Nephron (organoid): ENCODE results near the gene RAB14.
A peak's percentile ranks its signal among the peaks of the same experiment; 100 is the strongest.

Experiments used
- H3K27ac Mint-ChIP-seq, 3 experiments: 2 replicates each; pipeline ENCODE4 v1.8.0; 2020; ENCODE audit warnings: mixed read lengths in 3 of 3, mild to moderate bottlenecking in 2 of 3, moderate library complexity in 1 of 3
- H3K27me3 Mint-ChIP-seq: 2 replicates; pipeline ENCODE4 v1.8.0; 2021; ENCODE audit warnings: low read depth, mild to moderate bottlenecking, moderate library complexity, mixed read lengths
- H3K36me3 Mint-ChIP-seq: 2 replicates; pipeline ENCODE4 v1.8.0; 2020; ENCODE audit warnings: low read depth, mixed read lengths
- H3K4me1 Mint-ChIP-seq: 2 replicates; pipeline ENCODE4 v1.8.0; 2020; ENCODE audit warnings: mixed read lengths
- H3K4me3 Mint-ChIP-seq, 3 experiments: 2 replicates each; pipeline ENCODE4 v1.8.0; 2020; ENCODE audit warnings: mild to moderate bottlenecking in 3 of 3, mixed read lengths in 3 of 3, moderate library complexity in 2 of 3
- H3K9me3 Mint-ChIP-seq: 2 replicates; pipeline ENCODE4 v1.8.0; 2020; ENCODE audit warnings: mixed read lengths
- TF ChIP-seq, protein P1 (sequence below), 3 experiments: fragments of 200-600 bp; sonication (generic); IDR thresholded peaks; one replicate each; pipeline ENCODE4 v1.5.0; 2021; ENCODE audit warnings: antibody characterized with exemption in 3 of 3; ENCODE audit not compliant: unreplicated experiment in 3 of 3

The RAB14 gene

GRCh38 chr9:121240472-121241135, 38.9 kb upstream of the RAB14 start:
- Mint-ChIP-seq H3K9me3 (peaks cover 9% of the 10 kb centered on the region), H3K27ac (peak overlapping the region in 2 of 3 experiments; percentile 15 to 41), H3K4me1 (peaks cover 16% of the 10 kb centered on the region)

GRCh38 chr9:121239851-121240250, 38.2 kb upstream of the RAB14 start:
- H3K4me1 Mint-ChIP-seq: peaks cover 16% of the 10 kb centered on the region
- TF ChIP-seq, protein P1, sequence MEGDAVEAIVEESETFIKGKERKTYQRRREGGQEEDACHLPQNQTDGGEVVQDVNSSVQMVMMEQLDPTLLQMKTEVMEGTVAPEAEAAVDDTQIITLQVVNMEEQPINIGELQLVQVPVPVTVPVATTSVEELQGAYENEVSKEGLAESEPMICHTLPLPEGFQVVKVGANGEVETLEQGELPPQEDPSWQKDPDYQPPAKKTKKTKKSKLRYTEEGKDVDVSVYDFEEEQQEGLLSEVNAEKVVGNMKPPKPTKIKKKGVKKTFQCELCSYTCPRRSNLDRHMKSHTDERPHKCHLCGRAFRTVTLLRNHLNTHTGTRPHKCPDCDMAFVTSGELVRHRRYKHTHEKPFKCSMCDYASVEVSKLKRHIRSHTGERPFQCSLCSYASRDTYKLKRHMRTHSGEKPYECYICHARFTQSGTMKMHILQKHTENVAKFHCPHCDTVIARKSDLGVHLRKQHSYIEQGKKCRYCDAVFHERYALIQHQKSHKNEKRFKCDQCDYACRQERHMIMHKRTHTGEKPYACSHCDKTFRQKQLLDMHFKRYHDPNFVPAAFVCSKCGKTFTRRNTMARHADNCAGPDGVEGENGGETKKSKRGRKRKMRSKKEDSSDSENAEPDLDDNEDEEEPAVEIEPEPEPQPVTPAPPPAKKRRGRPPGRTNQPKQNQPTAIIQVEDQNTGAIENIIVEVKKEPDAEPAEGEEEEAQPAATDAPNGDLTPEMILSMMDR (IDR thresholded peaks at IDR 0.05; ENCODE audit: unreplicated experiment in 3 of 3): no peak
- no peak overlapping the region for H3K4me3 Mint-ChIP-seq
- H3K9me3 Mint-ChIP-seq: peaks cover 9% of the 10 kb centered on the region
- H3K27ac Mint-ChIP-seq: no peak overlapping the region
- H3K36me3 Mint-ChIP-seq: no peaks in the 10 kb centered on the region
- H3K27me3 Mint-ChIP-seq: no peaks in the 10 kb centered on the region

More at GRCh38 chr9:121240472-121241135, 38.9 kb upstream of the RAB14 start:
- TF ChIP-seq, protein P1 (IDR thresholded peaks at IDR 0.05; ENCODE audit: unreplicated experiment in 3 of 3): no peak
- H3K27me3 Mint-ChIP-seq: no peaks in the 10 kb centered on the region
- no peaks in the 10 kb centered on the region for H3K36me3 Mint-ChIP-seq
- H3K4me3 Mint-ChIP-seq: no peak overlapping the region

DNA sequence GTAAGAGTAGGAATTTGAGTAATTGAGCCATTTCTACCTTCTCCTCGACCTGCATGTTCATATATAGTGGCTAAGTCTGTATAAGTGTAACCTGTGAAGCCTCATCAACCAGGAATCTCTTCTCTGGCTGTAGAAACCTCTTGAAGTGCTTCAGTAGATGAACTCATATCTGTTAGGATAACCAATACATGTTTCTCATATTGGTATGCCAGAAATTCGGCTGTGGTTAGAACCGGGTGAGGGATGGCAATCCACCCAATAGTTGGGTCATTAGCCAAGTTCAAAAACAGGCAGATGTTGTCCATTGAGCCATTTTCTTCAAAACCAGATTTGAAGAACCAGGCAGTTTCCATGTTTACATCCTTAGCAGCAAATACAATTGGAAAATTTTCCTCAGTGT, 37.4 kb upstream of the RAB14 start:
- no peak overlapping the region for H3K27ac Mint-ChIP-seq
- TF ChIP-seq, protein P1 (IDR thresholded peaks at IDR 0.05; ENCODE audit: unreplicated experiment in 3 of 3): no peak
- no peaks in the 10 kb centered on the region for H3K27me3 Mint-ChIP-seq
- H3K9me3 Mint-ChIP-seq: peaks cover 6% of the 10 kb centered on the region
- no peaks in the 10 kb centered on the region for H3K36me3 Mint-ChIP-seq
- peaks cover 16% of the 10 kb centered on the region for H3K4me1 Mint-ChIP-seq
- H3K4me3 Mint-ChIP-seq: no peak overlapping the region

DNA sequence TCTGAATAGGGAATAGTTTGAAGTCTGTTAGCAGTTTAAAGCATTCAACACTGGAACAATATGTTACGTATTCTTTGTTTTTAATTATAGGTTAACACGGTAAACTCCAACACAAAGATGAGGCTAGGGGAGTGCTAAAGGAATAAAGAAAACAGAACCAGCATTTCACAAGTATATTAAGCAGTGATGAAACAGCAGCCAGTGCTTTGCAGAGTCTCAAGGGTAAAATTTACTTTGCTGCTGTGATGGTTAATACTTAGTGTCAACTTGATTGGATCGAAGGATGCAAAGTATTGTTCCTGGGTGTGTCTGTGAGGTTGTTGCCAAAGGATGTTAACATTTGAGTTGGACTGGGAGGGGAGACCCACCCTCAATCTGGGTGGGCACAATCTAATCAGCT, 36.2 kb upstream of the RAB14 start:
- TF ChIP-seq, protein P1 (IDR thresholded peaks at IDR 0.05; ENCODE audit: unreplicated experiment in 3 of 3): no peak
- Mint-ChIP-seq H3K9me3 (no peaks in the 10 kb centered on the region), H3K4me1 (peaks cover 16% of the 10 kb centered on the region), H3K27ac (no peak overlapping the region), H3K27me3 (no peaks in the 10 kb centered on the region), H3K4me3 (no peak overlapping the region), H3K36me3 (no peaks in the 10 kb centered on the region)

DNA sequence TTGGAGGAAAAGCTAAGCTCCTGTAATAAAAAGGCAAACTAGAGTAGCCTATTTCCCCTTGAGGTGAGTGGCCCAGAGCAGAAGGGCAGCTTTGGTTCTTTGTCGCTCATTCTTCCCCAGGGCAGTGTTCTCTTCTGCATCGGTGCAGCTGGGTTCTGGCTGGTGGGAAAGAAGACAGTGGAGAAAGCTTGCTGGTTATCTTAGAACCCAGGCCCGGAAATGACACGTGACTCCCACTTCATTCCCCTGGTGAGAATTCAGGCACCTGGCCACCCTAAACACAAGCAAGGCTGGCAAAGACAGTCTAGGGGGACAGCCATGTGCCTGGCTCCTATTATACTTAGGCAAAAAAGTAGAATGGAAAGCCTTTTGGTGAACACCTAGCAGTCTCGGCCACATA, 33.8 kb upstream of the RAB14 start:
- H3K36me3 Mint-ChIP-seq: no peaks in the 10 kb centered on the region
- H3K4me3 Mint-ChIP-seq: no peak overlapping the region
- no peak overlapping the region for H3K27ac Mint-ChIP-seq
- TF ChIP-seq, protein P1 (IDR thresholded peaks at IDR 0.05; ENCODE audit: unreplicated experiment in 3 of 3): no peak
- H3K9me3 Mint-ChIP-seq: no peaks in the 10 kb centered on the region
- H3K27me3 Mint-ChIP-seq: no peaks in the 10 kb centered on the region
- H3K4me1 Mint-ChIP-seq: peaks cover 6% of the 10 kb centered on the region

- Mint-ChIP-seq H3K36me3 (no peaks in the 10 kb centered on the region), H3K4me3 (no peak overlapping the region), H3K27ac (no peak overlapping the region), H3K4me1 (no peaks in the 10 kb centered on the region), H3K27me3 (no peaks in the 10 kb centered on the region), H3K9me3 (no peaks in the 10 kb centered on the region)
- TF ChIP-seq, protein P1 (IDR thresholded peaks at IDR 0.05; ENCODE audit: unreplicated experiment in 3 of 3): no peak
Measured at GRCh38 chr9:121234832-121235161, 33.1 kb upstream of the RAB14 start.
